KBM-7 (cell line): ENCODE results near the gene RBFOX2.

ENCODE experiments used
- DNase-seq: peaks from one replicate; pipeline ENCODE4 v3.0.0-alpha.2; 2015
- in situ Hi-C: fragments of 300-500 bp; cut with MboI; formaldehyde crosslinking; loops from 2 replicates; pipeline ENCODE4 v1.14.3; 2020; ENCODE audit warnings: low sequenced_read_pairs, low pct_unique_long_range_greater_than_20kb, mixed read lengths

RBFOX2 gene

DNA sequence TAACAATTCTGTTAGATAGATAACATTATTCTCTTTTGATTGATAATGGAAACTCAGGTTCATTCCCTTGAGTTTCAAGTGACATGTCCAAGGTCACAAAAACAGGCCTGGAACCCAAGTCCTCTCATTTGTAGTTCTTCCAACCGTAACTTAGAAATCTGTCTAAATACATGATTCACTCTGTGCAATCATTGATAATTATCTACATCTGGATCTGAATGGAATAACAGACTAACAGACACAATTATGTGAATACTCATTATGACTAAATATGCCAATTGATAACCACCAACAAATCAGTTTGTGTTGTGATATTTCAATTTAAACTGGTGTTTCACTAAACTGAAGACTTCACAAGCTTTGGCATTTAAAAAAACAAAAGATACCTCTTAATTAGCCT, 71.0 kb downstream of the RBFOX2 start:
- in situ Hi-C loops = no loop called here
- DNase-seq = no peak

DNA sequence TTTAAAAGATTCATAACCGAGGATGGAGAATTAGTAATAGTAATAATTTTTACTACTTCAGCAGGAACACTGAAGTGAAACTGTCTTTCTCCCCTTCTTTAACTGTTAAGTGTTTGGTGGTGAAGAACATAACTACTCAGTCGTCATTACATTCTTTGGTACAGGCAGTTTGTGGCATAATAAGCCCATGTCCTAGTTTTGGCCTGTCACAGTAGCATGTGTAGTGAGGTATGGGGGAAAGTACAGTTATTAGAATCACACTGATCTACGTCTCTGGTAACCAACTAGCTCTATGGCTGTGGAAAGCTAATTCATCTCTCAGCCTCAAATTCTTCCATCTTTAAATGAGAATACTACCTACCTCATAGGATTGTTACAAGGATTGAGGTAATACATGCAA, 71.8 kb downstream of the RBFOX2 start:
- in situ Hi-C loops = no loop called here
- no peak for DNase-seq

DNA sequence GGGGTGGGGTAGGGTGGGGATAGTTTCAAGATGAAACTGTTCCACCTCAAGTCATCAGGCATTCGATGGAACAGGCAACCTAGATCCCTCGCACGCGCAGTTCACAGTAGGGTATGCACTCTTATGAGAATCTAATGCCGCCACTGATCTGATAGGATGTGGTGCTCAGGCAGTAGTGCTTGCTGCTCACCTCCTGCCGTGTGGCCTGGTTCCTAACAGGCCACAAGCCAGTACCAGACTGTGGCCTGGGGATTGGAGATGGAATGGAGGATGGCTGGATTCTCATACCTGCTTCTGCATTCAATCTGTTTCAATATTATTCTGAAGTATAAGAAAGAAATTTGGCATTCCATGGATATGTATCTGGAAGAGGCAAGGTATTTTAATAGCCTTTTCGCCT, 73.1 kb downstream of the RBFOX2 start:
- in situ Hi-C loops = no loop called here
- no peak for DNase-seq

DNA sequence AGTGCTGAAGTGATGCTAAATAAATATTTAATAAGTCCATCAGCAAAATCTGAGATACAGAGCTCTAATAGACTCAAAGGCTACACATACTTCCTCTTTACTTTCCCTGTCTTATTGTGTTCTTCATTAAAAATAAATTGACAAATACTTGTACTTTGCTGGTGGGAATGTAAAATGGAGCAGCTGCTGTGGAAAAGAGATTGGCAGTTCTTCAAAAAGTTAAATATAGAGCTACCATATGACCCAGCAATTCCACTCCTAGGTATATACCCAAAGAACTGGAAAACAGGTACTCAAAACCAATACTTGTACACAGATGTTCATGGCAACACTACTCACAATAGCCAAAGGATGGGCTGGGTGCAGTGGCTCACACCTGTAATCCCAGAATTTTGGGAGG, 76.0 kb downstream of the RBFOX2 start:
- no peak for DNase-seq
- in situ Hi-C loops = no loop called here

DNA sequence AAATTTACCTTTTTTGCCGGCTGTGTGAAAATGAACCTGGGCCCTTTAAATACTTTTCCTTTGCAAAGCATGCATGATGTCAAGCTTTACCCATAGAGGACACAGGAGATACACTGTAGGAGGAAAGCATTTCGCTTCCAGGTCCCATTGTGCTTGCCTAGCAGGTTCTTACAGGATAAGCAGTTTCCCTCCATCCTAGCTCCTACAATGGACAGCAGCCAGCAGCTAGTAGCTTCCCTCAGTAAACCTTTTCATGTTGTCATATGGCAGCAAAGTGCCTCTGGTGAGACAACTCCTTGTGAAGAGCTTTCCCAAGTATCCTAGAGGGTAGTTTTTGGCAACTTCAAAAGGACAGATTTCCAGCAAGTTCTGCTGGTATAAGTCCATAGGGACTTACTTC, 78.4 kb downstream of the RBFOX2 start:
- in situ Hi-C loops = no loop called here
- no peak for DNase-seq

DNA sequence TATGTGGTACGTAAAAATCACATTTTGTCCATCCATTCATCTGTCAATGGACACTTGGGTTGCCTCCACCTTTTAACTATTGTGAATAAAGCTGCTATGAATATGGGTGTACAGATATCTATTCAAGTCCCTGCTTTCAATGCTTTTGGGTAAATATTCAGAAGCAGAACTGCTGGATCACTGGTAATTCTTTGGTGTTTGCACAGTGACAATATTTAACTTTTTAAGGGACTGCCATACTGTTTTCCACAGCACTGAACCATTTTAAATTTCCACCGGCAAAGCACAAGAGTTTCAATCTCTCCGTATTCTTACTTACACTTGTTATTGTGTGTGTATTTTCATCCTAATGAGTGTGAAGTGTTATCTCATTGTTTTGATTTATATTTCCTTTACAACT, 79.4 kb downstream of the RBFOX2 start:
- in situ Hi-C loops = loop anchor here (25.0 kb wide), 1 partner anchor 163 kb away; no protein-coding TSS in a partner anchor
- no peak for DNase-seq

DNA sequence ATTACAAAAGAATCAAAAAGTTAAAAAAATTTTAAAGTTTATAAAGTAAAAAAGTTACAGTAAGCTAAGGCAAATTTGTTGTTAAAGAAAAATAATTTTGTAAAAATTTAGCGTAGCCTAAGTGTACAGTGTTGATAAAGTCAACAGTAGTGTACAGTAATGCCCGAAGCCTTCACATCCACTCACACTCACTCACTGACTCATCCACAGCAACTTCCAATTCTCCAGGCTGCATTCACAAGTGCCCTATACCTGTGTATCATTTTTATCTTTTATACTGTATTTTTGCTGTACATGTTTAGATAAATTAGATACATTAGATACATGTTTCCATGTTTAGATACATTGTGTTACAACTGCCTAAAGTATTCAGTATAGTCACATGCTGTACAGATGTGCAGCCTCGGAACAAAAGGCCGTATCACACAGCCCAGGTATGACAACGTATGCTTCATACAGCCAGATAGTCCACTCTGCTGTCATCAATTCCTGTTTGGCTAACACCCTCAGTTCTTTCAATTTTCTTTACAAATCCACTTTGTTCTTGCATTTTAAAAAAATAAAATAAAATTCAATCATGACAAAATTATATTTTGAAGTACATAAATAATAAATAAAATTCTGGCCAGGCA, 80.7 kb downstream of the RBFOX2 start:
- in situ Hi-C loops = loop anchor here (25.0 kb wide), 1 partner anchor 164 kb away; no protein-coding TSS in a partner anchor
- DNase-seq = no peak

DNA sequence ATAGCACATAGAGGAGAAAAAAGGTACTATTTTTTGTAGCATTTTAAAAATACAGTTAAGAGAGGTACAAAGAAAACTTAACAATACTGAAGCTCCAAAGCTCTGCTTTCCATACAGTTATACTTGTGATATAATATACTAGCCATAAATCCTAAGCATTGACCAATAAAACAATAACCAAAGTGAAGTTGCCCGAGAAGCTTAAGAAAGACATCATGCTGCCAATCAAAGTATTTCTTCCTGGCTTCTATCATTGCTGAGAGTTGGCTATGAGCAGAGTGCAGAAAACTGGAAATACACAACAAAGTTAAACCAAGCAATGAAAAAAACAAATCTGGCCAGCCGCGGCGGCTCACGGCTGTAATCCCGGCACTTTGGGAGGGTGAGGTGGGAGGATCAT, 84.2 kb downstream of the RBFOX2 start:
- no peak for DNase-seq
- in situ Hi-C loops = loop anchor here (25.0 kb wide), 1 partner anchor 168 kb away; no protein-coding TSS in a partner anchor

DNA sequence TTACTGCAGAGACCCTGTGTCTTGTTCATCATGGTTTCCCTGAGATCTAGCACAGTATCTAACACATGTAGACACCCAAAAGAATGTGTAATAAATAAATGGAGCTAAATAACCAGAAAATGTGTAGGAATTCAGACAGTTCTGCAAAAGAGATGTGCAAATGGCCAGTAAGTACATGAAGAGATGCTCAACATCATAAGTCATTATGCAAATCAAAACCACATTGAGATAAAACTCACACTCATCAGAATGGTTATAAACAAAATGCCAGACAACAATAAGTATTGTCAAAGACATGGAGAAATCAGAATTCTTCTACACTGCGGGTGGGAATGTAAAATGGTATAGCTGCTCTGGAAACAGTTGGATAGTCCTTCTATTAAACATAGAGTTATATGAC, 88.5 kb downstream of the RBFOX2 start:
- in situ Hi-C loops = loop anchor here (25.0 kb wide), 1 partner anchor 172 kb away; no protein-coding TSS in a partner anchor
- no peak for DNase-seq

DNA sequence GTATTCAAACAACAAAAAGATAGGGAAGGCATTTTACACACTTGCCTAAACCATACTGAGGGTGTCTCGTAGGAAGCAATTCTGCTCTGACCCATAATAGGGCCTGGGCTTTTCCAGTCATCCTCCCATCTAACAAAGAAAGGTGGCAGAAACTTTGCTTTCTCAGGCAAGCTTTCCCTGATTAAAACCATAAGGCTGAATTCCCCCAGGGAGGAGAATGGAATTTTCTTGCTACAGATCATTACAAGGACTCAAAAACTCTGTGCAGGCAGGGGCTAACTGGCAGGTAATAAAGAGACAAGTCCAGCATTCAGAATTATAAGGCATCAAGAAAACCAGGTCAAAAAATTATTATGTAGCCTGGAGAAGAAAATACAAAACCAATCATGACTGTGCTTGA, 90.4 kb downstream of the RBFOX2 start:
- DNase-seq = no peak
- in situ Hi-C loops = loop anchor here (25.0 kb wide), 1 partner anchor 174 kb away; no protein-coding TSS in a partner anchor

DNA sequence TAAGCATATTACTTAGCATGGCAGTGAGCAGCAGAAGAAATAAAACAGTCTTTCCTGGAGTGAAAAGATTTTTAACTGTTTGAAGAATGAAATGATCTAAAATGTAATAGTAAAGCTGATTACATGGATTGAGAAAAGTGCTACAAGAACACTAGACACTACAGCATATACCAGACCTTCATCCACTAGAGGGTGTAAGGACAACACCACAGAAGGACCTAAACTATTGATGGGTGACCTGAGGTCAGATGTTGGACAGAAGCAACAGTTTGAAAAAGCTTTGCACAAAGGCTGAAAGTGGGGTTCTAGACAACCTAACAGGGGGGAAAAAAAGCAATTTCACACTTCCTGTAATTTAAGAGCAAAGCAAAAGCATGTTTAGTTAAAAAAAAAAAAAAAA, 97.7 kb downstream of the RBFOX2 start:
- in situ Hi-C loops = loop anchor here (25.0 kb wide), 1 partner anchor 181 kb away; no protein-coding TSS in a partner anchor
- DNase-seq = peak; percentile 67

DNA sequence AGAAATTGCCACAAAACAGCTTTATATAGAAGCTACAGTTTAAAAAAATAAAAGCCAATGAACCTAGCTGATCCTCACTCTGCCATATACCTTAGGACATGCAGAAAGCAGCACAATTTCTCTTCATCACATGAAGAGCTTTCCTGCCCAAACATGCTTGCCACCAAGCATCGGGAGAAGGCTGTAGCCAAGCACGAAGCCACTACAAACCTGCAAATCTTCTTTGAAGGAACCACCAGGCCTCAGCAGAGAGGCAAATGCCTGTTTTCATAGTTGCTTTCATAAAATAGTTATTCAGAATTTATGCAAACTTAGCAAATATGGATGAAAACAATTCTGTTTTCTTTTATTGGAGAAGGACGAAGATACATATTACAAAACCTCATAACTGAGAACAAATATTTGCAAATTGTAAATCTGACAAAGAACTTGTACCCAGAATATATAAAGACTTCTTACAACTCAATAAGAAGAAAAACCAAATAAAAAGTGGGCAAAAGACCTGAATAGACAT, 100.3 kb downstream of the RBFOX2 start:
- in situ Hi-C loops = loop anchor here (25.0 kb wide), 1 partner anchor 184 kb away; no protein-coding TSS in a partner anchor

DNA sequence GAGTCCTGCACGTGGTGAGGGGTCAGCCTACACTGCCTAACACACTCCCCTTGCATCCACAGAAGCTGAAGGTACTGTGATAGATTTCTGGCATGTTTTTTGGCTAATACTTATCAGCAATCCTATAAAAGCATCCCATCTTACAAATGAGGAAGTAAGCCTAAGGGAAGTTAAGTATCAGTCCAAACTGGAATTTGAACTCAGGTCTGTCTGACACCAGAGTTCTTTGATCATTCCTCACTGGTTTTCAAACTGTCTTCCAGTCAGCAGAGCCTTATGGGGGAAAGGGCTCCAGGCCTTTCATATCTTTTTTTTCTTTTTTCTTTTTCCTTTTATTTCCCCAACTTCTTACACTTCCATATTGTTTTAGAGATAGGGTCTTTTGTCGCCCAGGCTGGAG, 105.6 kb downstream of the RBFOX2 start:
- DNase-seq = no peak
- in situ Hi-C loops = loop anchor here (25.0 kb wide), 1 partner anchor 286 kb away; the partner anchor contains the start of gene APOL6

More for the DNA sequence above, 100.3 kb downstream of the RBFOX2 start:
- DNase-seq = no peak

DNA sequence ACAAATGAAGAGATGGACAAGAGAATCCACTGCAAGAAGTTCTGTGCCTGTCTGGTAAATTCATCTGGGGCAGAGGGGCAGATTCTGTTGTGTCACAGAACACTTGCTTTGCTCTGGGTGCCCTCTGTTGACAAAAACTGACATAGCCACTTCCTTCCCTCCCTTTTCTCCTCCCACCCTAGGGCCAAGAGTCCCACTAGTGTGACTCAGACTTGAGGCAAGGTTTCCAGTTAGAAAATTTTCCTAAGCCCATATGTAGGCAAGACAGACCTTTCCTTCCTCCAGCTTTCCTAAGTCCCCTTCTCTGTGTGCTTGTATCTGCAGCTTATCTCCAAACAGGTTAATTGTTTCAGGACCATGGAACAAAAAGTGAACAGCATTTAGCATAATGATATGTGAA, 106.8 kb downstream of the RBFOX2 start:
- peak; percentile 83 for DNase-seq
- in situ Hi-C loops = loop anchor here (25.0 kb wide), 1 partner anchor 284 kb away; the partner anchor contains the start of gene APOL6

DNA sequence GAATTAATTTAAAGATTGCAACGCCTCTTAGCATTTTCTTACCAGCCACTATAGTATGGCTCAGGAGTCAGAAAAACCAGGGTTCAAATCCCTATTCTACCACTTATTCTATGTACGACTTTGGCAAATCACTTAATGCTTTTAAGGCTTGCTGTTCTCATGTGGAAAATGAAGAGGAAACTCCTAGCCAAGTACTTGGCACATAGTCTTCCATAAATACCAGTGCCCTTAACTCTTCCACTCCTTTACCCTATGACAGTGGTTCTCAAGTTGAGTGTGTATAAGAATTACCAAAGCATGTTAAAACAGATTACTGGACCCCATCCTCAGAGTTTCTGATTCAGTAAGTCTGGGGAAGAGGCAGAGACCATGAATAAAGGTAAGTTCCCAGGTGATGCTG, 107.6 kb downstream of the RBFOX2 start:
- DNase-seq = no peak
- in situ Hi-C loops = loop anchor here (25.0 kb wide), 1 partner anchor 284 kb away; the partner anchor contains the start of gene APOL6

DNA sequence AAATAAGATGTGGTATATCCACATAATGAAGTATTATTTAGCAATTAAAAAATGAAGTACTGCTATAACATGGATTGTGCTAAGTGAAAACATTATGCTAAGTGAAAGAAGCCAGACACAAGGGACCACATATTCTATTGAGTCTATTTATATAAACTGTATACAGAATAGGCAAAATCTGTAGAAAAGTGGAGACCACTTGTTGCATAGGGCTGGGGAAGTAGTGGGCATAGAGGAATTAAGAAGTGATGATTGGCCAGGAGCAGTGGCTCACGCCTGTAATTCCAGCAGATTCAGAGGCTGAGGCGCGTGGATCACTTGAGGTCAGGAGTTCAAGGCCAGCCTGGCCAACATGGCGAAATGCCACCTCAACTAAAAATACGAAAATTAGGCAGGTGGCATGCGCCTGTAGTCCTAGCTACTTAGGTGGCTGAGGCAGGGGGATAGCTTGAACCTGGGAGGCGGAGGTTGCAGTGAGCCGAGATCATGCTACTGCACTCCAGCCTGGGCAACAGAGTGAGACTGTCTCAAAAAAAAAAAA, 109.6 kb downstream of the RBFOX2 start:
- DNase-seq = no peak
- in situ Hi-C loops = loop anchor here (25.0 kb wide), 1 partner anchor 282 kb away; the partner anchor contains the start of gene APOL6

DNA sequence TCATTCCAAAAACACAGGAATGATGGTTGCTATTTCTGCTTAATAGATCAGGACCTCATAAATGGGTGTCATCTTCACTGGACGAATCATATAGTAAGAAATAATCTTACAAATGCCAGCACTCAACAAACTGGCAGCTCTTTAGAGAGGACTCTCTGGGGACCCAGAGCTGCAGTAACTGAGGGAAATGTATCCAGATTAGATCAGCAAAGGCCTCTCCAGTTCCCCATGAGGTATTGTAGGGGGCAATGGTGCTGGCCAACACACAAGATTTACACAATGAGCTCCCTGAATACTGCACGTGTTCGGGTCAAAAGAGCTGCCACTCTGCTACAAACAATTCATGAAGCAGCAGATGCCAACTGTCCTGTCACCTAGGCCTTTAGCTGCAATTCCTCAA, 110.2 kb downstream of the RBFOX2 start:
- DNase-seq = no peak
- in situ Hi-C loops = loop anchor here (25.0 kb wide), 1 partner anchor 281 kb away; the partner anchor contains the start of gene APOL6

DNA sequence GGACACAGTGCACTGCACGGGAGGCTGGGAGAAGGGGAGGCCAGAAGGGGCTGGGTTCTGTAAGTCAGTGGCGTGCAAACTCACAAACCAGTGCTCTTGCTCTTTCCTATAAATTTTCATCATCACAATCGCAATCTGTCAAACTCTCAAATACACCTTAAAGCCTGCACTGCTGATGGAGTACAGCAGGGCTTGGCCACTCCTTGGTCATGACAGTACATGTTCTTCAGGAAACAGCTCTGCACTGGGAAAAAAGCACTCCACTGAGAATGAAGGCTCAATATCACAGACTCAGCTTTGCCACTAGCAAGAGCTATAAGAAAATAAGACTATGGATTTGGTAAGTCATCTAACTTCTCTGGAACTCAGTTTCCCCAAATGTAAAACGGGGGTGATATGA, 111.0 kb downstream of the RBFOX2 start:
- DNase-seq = no peak
- in situ Hi-C loops = loop anchor here (25.0 kb wide), 1 partner anchor 280 kb away; the partner anchor contains the start of gene APOL6

DNA sequence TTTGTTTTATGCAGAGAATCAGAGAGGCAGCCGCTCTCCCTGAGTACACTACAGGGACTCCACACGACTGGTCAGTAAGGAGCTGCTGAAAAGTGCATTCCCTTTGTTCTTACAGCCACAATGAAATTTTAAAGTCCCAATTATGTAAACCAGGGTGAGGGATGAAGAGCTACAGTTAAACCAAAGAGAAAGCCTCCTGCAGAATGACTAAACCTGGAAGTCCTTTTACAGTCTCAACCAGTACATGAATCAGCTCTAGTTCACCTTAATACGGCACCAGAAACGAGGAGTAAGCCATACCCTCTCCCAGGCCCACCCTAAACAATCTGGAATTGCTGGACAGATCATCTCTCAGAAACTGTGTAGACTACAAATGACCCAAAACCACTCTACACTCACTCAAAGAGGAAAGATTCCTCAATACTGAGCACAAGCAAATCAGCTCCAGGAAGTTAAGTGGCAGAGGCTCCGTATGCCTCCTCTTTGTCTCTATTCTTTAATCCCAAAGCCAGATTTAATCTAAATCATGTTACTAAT, 113.1 kb downstream of the RBFOX2 start:
- DNase-seq = no peak
- in situ Hi-C loops = loop anchor here (25.0 kb wide), 1 partner anchor 278 kb away; the partner anchor contains the start of gene APOL6
